IMR-90 (cell line): ENCODE results near the gene PDCD6IP.

Experiments used
- POLR2A ChIP-seq: IDR thresholded peaks from 2 replicates; pipeline ENCODE4 v1.6.1; 2012; ENCODE audit warnings: mild to moderate bottlenecking, low read depth, low read length
- RAD21 ChIP-seq: IDR thresholded peaks from 2 replicates; pipeline ENCODE4 v1.6.1; 2012; ENCODE audit warnings: low read length, improper control_type of control experiment
- RCOR1 ChIP-seq: IDR thresholded peaks from 2 replicates; pipeline ENCODE4 v1.6.1; 2012; ENCODE audit warnings: mild to moderate bottlenecking, low read length, improper control_type of control experiment; ENCODE audit not compliant: insufficient replicate concordance
- TF ChIP-seq, protein P1 (sequence below): conservative IDR thresholded peaks from 2 replicates; pipeline ENCODE4 v1.5.1; 2012; ENCODE audit warnings: mild to moderate bottlenecking, low read depth, low read length, improper control_type of control experiment

DNA sequence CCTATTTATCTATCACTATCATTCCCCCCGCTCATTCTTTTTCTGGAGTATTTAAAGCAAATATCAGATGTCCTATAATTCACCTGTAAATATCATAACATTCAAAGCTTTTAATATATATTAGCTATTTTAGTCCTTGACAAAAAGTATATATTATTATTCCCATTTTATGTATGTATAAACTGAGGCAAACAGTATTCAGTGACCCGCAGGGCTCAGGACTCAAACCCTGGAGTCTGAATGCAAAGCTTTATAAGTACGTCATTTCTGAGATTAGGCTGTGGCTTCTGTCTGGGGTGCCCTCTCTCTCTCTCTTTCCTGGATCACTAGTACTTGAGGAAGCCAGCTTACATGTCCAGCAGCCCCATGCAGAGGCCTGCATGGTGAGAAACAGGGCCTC, 20.4 kb upstream of the PDCD6IP start:
- TF ChIP-seq POLR2A (no peak), RAD21 (no peak), RCOR1 (no peak)
- TF ChIP-seq, protein P1, sequence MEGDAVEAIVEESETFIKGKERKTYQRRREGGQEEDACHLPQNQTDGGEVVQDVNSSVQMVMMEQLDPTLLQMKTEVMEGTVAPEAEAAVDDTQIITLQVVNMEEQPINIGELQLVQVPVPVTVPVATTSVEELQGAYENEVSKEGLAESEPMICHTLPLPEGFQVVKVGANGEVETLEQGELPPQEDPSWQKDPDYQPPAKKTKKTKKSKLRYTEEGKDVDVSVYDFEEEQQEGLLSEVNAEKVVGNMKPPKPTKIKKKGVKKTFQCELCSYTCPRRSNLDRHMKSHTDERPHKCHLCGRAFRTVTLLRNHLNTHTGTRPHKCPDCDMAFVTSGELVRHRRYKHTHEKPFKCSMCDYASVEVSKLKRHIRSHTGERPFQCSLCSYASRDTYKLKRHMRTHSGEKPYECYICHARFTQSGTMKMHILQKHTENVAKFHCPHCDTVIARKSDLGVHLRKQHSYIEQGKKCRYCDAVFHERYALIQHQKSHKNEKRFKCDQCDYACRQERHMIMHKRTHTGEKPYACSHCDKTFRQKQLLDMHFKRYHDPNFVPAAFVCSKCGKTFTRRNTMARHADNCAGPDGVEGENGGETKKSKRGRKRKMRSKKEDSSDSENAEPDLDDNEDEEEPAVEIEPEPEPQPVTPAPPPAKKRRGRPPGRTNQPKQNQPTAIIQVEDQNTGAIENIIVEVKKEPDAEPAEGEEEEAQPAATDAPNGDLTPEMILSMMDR: no peak
